Measurements from ENCODE around the gene MS4A4E. TPM values are rescaled to one million over a fixed set of nuclear protein-coding genes. Genes with fewer than 3 reads are reported as not detected.
A peak's percentile ranks its signal among the peaks of the same experiment; 100 is the strongest.

The MS4A4E gene
- total RNA-seq, 6 donors from 2014 or later, result 0.89 to 27.2 (median 3.2) TPM

DNA sequence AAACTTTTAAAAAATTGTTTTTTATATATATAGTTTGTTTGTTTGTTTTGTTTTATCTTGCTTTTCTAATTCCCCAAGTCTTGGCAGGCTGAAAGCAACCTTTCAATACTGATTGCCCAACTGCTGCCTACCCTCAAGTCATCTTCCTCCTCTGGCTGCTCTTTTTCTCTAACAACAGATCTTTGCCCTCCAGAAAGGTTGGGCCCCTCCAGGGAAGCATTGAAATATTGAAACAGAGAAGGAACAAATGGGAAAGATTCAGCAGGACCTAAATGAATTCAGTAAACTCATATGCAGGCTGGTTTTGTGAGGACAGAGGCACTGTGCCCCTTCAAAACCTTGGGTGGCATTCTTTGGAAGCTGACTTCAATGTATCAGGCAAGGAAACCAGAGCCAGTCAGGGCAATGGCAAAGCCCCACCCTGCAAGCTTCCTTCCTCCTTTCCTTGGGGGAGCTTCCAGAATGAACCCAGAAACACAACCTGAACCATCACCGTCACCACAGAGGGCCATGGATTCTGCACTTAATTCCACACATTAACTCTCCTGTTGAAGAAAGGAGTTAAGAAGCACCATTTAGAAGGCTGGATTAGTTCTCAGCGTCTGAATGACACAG lies 59.2 kb downstream of the MS4A4E start:
- DNase-seq (peak in 1 of 2 donors; percentile 43), ATAC-seq (ENCODE audit: low FRiP score in 2 of 2) (peak in 1 of 2 donors; percentile 69)
- Histone ChIP-seq H3K27ac (peak overlapping the region; percentile 5 to 73 (median 64)), H3K4me1 (no peaks in the 10 kb centered on the region), H3K9me3 (no peaks in the 10 kb centered on the region), H3K36me3 (no peaks in the 10 kb centered on the region), H3K27me3 (no peaks in the 10 kb centered on the region), H3K4me3 (peak overlapping the region in 1 of 4 donors; percentile 3)
- 51 to 82% methylated on average over 1 to 2 of the region's 2 CpGs for WGBS, 2 donors
- TF ChIP-seq POLR2AphosphoS5 (IDR thresholded peaks at IDR 0.05) (no peak), POLR2A (IDR thresholded peaks at IDR 0.05) (no peak), EP300 (IDR thresholded peaks at IDR 0.05) (no peak)
- TF ChIP-seq, protein P1, sequence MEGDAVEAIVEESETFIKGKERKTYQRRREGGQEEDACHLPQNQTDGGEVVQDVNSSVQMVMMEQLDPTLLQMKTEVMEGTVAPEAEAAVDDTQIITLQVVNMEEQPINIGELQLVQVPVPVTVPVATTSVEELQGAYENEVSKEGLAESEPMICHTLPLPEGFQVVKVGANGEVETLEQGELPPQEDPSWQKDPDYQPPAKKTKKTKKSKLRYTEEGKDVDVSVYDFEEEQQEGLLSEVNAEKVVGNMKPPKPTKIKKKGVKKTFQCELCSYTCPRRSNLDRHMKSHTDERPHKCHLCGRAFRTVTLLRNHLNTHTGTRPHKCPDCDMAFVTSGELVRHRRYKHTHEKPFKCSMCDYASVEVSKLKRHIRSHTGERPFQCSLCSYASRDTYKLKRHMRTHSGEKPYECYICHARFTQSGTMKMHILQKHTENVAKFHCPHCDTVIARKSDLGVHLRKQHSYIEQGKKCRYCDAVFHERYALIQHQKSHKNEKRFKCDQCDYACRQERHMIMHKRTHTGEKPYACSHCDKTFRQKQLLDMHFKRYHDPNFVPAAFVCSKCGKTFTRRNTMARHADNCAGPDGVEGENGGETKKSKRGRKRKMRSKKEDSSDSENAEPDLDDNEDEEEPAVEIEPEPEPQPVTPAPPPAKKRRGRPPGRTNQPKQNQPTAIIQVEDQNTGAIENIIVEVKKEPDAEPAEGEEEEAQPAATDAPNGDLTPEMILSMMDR (IDR thresholded peaks at IDR 0.05), result no peak

DNA sequence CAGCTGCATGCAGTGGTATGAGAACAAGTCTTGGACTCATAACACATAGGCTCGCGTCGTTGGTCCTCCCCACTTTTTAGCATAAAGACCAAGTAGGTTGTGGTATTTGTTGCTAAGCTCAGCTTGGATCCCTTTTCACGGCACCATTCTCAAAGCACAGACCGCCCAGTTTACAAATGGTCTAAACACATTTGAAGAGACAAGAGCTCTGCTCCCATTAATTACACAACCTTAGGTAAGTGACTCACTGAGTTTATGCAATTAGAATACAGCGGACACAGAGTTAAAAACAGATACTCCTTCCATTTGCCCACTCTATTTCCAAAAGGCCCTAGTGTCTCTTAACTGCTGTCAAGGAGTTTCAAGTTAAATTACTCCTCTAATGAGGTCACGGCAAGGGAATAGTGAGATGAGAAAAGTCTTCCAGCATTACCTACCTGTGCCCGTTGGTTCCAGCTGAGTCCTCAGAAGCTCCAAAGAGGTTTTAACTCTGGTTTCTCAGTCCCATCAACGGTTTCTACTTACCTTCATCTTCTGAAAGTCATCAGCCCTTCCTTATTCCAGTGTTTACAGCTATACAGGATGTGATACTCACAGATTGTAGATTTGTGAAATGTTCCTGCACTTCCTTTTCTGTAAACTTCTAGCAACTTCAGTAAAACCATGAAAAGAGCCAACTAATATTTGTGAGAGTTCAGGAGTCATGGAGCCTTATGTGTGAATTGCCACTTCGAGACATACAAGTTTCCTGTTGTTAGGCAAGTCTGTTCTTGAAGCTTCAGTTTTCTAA lies 60.2 kb downstream of the MS4A4E start, which contains the start of gene MS4A6A:
Gene MS4A6A (minus strand): TSS at position 543 of the 790 bp plus-strand sequence. CDS start 1,356 bp downstream, outside the sequence.
- Histone ChIP-seq H3K27me3 (no peaks in the 10 kb centered on the region), H3K9me3 (no peaks in the 10 kb centered on the region), H3K4me3 (peak within 1 kb of the TSS in 3 of 4 donors; percentile 5 to 39 (median 31)), H3K27ac (peak within 1 kb of the TSS; percentile 5 to 73 (median 64)), H3K36me3 (no peaks in the 10 kb centered on the region), H3K4me1 (no peaks in the 10 kb centered on the region)
- no peak for DNase-seq
- peak in 1 of 2 donors; percentile 71 for ATAC-seq (ENCODE audit: low FRiP score in 2 of 2)
- TF ChIP-seq EP300 (IDR thresholded peaks at IDR 0.05), result no peak
- TF ChIP-seq POLR2A (IDR thresholded peaks at IDR 0.05), result no peak
- peak in 1 of 2 donors; percentile 7 for TF ChIP-seq POLR2AphosphoS5 (IDR thresholded peaks at IDR 0.05)
- TF ChIP-seq, protein P1 (IDR thresholded peaks at IDR 0.05), result no peak
- 58 to 64% methylated on average over 10 of the region's 10 CpGs for WGBS, 2 donors

DNA sequence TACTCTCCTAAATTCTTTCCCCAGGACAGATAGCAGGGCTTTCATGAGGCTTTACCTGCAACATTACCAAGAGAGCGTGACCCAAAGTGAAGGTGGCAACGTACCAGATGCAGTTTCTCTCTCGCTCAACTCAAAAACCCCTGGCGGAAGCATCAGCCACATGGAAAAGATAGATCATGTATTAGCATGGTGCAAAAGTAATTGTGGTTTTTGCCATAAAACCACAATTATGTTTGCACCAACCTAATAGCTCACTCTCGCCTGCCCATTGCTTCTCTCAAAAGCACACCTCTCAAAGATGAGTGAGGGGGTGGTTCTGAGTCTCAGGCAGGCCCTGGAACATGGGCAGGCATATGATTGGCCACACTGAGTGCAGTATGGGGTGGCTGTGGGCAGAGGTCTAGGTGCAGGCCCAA lies 67.1 kb downstream of the MS4A4E start:
- no peaks in the 10 kb centered on the region for H3K4me1 ChIP-seq
- 78 to 85% methylated on average over 5 of the region's 5 CpGs for WGBS, 2 donors
- H3K27me3 ChIP-seq, result no peaks in the 10 kb centered on the region
- no peak for TF ChIP-seq POLR2AphosphoS5 (IDR thresholded peaks at IDR 0.05)
- TF ChIP-seq, protein P1 (IDR thresholded peaks at IDR 0.05), result no peak
- H3K9me3 ChIP-seq, result no peaks in the 10 kb centered on the region
- no peaks in the 10 kb centered on the region for H3K36me3 ChIP-seq
- no peak overlapping the region for H3K4me3 ChIP-seq
- DNase-seq (no peak), ATAC-seq (ENCODE audit: low FRiP score in 2 of 2) (no peak)
- no peak overlapping the region for H3K27ac ChIP-seq

DNA sequence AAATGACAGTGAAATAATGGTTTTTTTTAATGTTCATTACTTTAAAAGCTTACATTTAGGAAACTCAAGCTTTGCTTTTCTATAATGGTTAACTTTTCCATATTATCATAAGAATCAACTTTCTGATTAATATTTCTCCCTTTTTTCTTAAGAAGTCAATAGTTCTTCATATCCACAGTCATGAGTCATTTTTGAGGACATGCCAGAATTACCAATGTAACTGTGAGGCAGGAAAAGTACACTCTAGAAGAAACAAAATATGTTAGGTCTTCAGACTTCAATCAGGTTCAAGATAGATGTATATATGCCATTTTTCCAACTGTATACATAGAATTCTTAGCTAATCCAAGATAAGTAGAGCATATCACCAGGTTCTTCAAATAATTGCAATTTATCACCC lies 70.9 kb downstream of the MS4A4E start:
- no peak overlapping the region for H3K4me3 ChIP-seq
- no peak for TF ChIP-seq EP300 (IDR thresholded peaks at IDR 0.05)
- no peaks in the 10 kb centered on the region for H3K27me3 ChIP-seq
- H3K36me3 ChIP-seq, result no peaks in the 10 kb centered on the region
- H3K4me1 ChIP-seq, result no peaks in the 10 kb centered on the region
- H3K27ac ChIP-seq, result no peak overlapping the region
- DNase-seq (no peak), ATAC-seq (ENCODE audit: low FRiP score in 2 of 2) (no peak)
- H3K9me3 ChIP-seq, result no peaks in the 10 kb centered on the region

DNA sequence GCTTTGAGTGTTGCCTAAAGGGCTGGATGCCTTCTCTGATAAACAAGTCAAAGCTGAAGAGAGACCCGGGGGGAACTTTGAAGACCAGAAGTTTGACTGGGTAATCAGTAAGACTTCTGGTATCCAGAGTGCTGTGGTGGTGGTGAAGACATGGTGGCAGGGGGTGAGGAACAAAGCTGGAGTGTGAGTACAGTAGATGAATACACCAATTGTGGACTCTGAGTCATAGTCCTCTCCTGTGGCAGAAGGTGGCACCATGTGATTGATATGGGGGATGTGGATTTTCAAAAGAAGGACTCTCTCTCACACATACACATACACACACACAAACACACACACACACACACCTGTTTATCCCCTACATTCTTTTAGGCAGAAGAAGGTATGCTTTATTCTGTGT lies 72.4 kb downstream of the MS4A4E start:
- Histone ChIP-seq H3K36me3 (no peaks in the 10 kb centered on the region), H3K9me3 (no peaks in the 10 kb centered on the region), H3K27me3 (no peaks in the 10 kb centered on the region), H3K4me3 (no peak overlapping the region), H3K27ac (no peak overlapping the region), H3K4me1 (no peaks in the 10 kb centered on the region)
- DNase-seq, result no peak
- 91 to 100% methylated on average over 1 of the region's 1 CpG for WGBS, 2 donors
- peak in 1 of 2 donors; percentile 28 for ATAC-seq (ENCODE audit: low FRiP score in 2 of 2)
- TF ChIP-seq POLR2AphosphoS5 (IDR thresholded peaks at IDR 0.05) (no peak), EP300 (IDR thresholded peaks at IDR 0.05) (no peak), POLR2A (IDR thresholded peaks at IDR 0.05) (no peak)
- TF ChIP-seq, protein P1 (IDR thresholded peaks at IDR 0.05), result no peak

Data from upper lobe of left lung (tissue), 6 donors.